Dermis blood vessel endothelial cell (primary cell): ENCODE data around the gene FARP1. TPM values are rescaled to one million over a fixed set of nuclear protein-coding genes. Genes with fewer than 3 reads are reported as not detected.

Experiments used
- DNase-seq: peaks from one replicate; pipeline ENCODE4 v3.0.0; 2010
- total RNA-seq: library from RNA; depleted of rRNA; stranded (reverse); fragments of >200 nt; gene quantifications from 2 replicates; pipeline ENCODE4 v1.2.3, GENCODE V29; 2014

The FARP1 gene
- total RNA-seq, 1 donor from 2014 or later, result 17.2 TPM

- no peak for DNase-seq
Observed at GRCh38 chr13:98233127-98233526, 90.2 kb downstream of the FARP1 start.

- no peak for DNase-seq
Observed at GRCh38 chr13:98234348-98234747, 91.5 kb downstream of the FARP1 start.

- no peak for DNase-seq
Observed at GRCh38 chr13:98236197-98236596, 93.3 kb downstream of the FARP1 start.

GRCh38 chr13:98237331-98237730 is 94.4 kb downstream of the FARP1 start:
- no peak for DNase-seq

GRCh38 chr13:98239162-98240076 is 96.5 kb downstream of the FARP1 start:
- no peak for DNase-seq

GRCh38 chr13:98240135-98240534 is 97.2 kb downstream of the FARP1 start:
- DNase-seq, result no peak

GRCh38 chr13:98240974-98241373 is 98.1 kb downstream of the FARP1 start:
- DNase-seq, result no peak

GRCh38 chr13:98241976-98242375 is 99.1 kb downstream of the FARP1 start:
- no peak for DNase-seq

- DNase-seq, result no peak
Observed at GRCh38 chr13:98242403-98242802, 99.5 kb downstream of the FARP1 start.

- DNase-seq, result no peak
Observed at GRCh38 chr13:98243929-98244272, 101.0 kb downstream of the FARP1 start.

- no peak for DNase-seq
Observed at GRCh38 chr13:98246538-98247172, 103.8 kb downstream of the FARP1 start.

- no peak for DNase-seq
Observed at GRCh38 chr13:98251708-98252107, 108.8 kb downstream of the FARP1 start.

GRCh38 chr13:98252931-98253470 is 110.1 kb downstream of the FARP1 start:
- peak; percentile 90 for DNase-seq

- no peak for DNase-seq
Observed at GRCh38 chr13:98253526-98253925, 110.6 kb downstream of the FARP1 start.

- DNase-seq, result no peak
Observed at GRCh38 chr13:98254513-98254912, 111.6 kb downstream of the FARP1 start.

- DNase-seq, result no peak
Observed at GRCh38 chr13:98258226-98258625, 115.3 kb downstream of the FARP1 start.

GRCh38 chr13:98260357-98261164 is 117.7 kb downstream of the FARP1 start:
- DNase-seq, result no peak

GRCh38 chr13:98261165-98261702 is 118.3 kb downstream of the FARP1 start:
- no peak for DNase-seq

- DNase-seq, result no peak
Observed at GRCh38 chr13:98262292-98262691, 119.4 kb downstream of the FARP1 start.

GRCh38 chr13:98263841-98264240 is 120.9 kb downstream of the FARP1 start:
- no peak for DNase-seq

GRCh38 chr13:98264877-98265276 is 122.0 kb downstream of the FARP1 start:
- DNase-seq, result no peak

GRCh38 chr13:98265692-98266551 is 123.0 kb downstream of the FARP1 start:
- DNase-seq, result no peak
